GM21360 (cell line): ENCODE data around the gene RAVER2.
"Not testable (repeated sequence)": the region's sequence is repeated elsewhere in the genome, so short reads cannot be mapped to it uniquely, and the experiment has no call there.

Source experiments
- ATAC-seq: cut with Tn5 transposase; IDR thresholded peaks from one replicate; pipeline ENCODE4 v1.9.1; 2021; ENCODE audit warnings: mild to moderate bottlenecking, moderate library complexity; ENCODE audit not compliant: unreplicated experiment

The RAVER2 gene

GRCh38 chr1:64810001-64810400, 65.1 kb downstream of the RAVER2 start:
- no peak for ATAC-seq

DNA sequence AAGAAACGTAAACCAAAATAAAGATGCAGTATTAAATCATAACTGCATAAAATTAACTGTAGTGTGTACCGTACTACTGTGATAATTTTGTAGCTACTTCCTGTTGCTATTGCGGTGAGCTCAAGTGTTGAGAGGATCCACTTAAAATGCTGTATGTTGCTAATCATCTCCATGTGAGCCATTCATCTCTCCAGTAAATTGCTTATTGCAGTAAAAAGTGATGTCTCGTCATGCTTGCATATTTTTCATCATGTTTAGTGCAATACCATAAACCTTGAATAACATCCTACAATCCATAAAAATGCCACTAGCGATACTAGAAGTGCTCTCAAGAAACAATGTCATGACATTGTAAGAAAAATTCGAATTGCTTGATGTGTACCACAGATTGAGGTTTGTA, 66.3 kb downstream of the RAVER2 start:
- no peak for ATAC-seq

DNA sequence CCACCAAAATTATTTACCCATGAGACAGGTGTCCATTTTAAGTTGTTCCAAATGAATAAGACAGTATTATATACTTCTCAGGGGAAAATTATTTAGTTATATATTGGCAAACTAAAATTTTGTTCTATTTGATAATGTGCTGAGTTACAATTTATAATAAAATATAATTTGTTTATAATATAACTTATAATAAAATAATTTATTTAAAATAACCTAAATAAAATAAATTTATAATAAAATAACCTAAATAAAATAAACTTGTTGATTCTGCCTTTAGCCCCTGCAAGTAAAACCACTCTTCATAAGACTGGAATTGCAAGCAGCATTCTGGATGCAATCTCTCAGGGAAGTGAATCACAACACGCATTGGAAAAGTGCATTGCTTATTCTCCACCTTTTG, 69.6 kb downstream of the RAVER2 start:
- no peak for ATAC-seq

GRCh38 chr1:64817364-64817763, 72.5 kb downstream of the RAVER2 start:
- ATAC-seq, result not testable (repeated sequence)

GRCh38 chr1:64820572-64820971, 75.7 kb downstream of the RAVER2 start:
- not testable (repeated sequence) for ATAC-seq

- ATAC-seq, result no peak
Observed at GRCh38 chr1:64822621-64823020, 77.7 kb downstream of the RAVER2 start.

GRCh38 chr1:64823691-64824476, 79.0 kb downstream of the RAVER2 start:
- ATAC-seq, result peak; percentile 54

- ATAC-seq, result no peak
Observed at GRCh38 chr1:64826991-64827390, 82.1 kb downstream of the RAVER2 start.

GRCh38 chr1:64828829-64829228, 84.0 kb downstream of the RAVER2 start:
- no peak for ATAC-seq

GRCh38 chr1:64829411-64830029, 84.6 kb downstream of the RAVER2 start:
- ATAC-seq, result no peak

DNA sequence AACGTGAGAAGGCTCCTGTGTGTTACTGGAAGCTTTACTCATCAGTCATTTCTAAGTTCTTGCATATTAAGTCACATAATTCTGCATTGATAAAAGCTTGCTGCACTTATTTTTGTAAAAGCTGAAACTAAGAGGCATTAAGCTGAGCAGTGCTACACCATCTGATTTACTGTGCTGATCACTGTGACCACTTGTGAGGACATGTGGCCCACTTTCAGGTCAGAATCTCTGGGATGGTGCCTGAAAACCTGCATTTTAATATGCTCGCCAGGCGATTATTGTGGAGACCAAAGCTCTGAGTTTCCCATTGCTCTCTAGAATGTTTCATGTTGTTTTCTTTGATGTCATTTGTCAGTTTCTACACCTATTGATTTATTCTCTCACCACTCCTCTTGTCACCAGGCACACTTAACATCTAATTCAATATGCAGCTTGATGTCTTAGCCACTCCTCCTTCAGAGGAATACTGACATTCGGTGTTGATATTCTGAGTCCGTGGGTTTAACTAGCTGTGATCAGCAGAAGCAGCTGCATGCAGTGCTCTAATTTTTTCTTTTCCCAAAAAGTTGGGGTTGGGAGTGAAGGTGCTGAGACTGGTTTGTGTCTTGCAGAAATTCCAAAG, 85.3 kb downstream of the RAVER2 start:
- no peak for ATAC-seq

DNA sequence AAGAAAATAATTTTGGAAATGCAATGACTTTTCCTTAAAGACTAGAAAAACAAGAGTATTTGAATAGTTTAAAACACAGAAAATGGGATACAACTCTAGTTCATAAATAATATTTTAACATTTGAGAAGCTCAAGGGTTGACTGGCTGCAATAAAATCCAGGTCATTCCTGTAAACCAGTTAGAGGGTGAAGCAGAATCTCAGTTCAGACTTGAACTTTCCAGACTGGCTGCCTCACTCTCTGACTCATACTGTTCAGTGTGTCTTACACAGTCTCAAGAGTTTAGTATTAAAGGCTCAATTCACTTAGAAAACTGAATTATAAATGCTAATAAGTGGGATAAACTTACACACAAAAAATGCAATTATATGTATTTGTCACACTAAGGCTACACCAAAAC, 89.9 kb downstream of the RAVER2 start:
- ATAC-seq, result no peak

GRCh38 chr1:64836802-64837201, 91.9 kb downstream of the RAVER2 start:
- ATAC-seq, result no peak

DNA sequence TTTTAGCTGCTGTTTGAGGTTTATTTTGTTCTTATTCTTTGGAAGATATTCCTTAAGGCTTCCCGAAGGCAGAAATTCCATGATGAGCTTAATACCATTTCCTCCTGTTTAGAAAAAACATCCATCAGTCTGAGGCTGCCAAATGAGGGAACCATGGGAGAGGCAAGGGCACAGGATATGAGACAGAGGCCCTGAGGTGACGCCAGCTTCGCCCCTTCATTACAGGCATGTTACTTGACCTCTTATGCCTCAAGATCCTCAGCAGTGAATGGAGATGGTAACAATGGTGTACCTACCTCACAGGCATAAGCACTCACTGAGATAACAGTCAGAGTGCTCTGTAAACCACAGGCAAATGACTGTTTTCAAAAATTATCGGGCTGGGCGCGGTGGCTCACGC, 93.6 kb downstream of the RAVER2 start:
- ATAC-seq, result no peak

DNA sequence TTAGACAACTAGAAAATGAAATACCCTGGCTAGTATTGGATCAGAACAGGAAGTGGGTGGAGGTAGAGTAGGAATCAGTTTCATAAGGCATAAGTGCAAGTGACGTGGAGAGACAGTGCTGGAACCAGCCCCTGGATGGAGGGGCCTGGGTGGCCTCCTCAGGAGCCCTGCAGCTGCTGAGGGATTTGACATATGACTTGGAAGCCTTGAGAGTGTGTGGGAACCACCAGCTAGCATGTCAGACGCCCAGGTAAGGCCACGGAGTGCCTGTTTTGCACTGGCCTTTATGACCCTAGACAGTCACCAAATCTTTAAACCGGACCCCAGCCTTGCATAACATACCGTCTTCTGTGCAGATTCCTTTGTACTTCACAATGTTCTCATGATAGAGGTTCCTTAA, 94.4 kb downstream of the RAVER2 start:
- ATAC-seq, result no peak

- no peak for ATAC-seq
Observed at GRCh38 chr1:64839732-64840405, 95.0 kb downstream of the RAVER2 start.

- ATAC-seq, result no peak
Observed at GRCh38 chr1:64841330-64842065, 96.6 kb downstream of the RAVER2 start.

- ATAC-seq, result no peak
Observed at GRCh38 chr1:64842224-64842623, 97.3 kb downstream of the RAVER2 start.

GRCh38 chr1:64843675-64844074, 98.8 kb downstream of the RAVER2 start:
- no peak for ATAC-seq

DNA sequence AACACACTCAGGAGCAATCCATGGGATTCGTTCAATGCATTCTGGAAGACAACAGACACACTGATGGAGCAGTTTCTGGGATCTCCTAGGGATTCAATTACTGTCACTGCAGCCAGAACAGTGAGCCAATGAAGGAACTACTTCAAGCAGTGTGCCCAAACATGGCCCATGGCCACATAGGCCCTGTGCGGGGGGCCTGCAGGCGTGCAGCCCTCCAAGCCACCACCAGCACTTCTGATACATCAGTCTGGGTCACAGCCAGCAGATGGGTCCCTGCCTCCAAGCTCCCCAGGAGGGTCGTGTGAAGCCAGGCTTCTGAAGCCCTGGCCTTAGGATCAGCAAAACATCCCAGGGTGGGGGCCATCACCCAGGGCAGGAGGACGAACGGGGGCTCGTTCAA, 99.3 kb downstream of the RAVER2 start:
- no peak for ATAC-seq

- ATAC-seq, result no peak
Observed at GRCh38 chr1:64844609-64845008, 99.7 kb downstream of the RAVER2 start.
